Neural cell (in vitro differentiated cells): ENCODE data around the gene SUSD4.

Experiments used
- TAF1 ChIP-seq: IDR thresholded peaks from 2 replicates; pipeline ENCODE4 v1.6.1; 2012; ENCODE audit warnings: low read depth
- TF ChIP-seq, protein P1 (sequence below): fragments of 450-650 bp; IDR thresholded peaks from 2 replicates; pipeline ENCODE4 v1.5.1; 2014; ENCODE audit warnings: antibody characterized with exemption, mild to moderate bottlenecking, moderate library complexity; ENCODE audit not compliant: poor library complexity, severe bottlenecking

DNA sequence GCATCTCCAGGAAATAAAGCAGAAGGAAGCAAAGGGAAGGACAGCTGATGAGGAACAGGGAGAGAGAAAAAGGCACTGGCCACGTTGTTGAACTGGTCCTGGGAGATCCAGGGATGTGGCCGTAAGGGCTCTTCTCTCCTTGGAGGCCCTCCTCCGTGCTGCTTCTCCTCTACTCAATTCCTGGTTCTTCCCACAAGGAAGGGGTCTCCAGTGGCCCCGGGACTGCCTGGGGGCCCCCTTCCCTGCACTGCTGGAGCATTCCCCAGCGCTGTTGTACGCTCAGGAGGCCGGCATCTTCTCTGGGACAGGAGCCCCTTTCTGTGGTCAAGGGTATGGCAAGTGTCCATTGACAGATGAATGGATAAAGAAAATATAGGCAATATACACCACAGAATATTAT is 132.4 kb downstream of the SUSD4 start:
- TF ChIP-seq, protein P1, sequence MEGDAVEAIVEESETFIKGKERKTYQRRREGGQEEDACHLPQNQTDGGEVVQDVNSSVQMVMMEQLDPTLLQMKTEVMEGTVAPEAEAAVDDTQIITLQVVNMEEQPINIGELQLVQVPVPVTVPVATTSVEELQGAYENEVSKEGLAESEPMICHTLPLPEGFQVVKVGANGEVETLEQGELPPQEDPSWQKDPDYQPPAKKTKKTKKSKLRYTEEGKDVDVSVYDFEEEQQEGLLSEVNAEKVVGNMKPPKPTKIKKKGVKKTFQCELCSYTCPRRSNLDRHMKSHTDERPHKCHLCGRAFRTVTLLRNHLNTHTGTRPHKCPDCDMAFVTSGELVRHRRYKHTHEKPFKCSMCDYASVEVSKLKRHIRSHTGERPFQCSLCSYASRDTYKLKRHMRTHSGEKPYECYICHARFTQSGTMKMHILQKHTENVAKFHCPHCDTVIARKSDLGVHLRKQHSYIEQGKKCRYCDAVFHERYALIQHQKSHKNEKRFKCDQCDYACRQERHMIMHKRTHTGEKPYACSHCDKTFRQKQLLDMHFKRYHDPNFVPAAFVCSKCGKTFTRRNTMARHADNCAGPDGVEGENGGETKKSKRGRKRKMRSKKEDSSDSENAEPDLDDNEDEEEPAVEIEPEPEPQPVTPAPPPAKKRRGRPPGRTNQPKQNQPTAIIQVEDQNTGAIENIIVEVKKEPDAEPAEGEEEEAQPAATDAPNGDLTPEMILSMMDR: no peak
- TF ChIP-seq TAF1: no peak
